K562 treated with DMSO at 1 percent for 12 hours (cell line): ENCODE measurements around the gene MSX2. TPM values are rescaled to one million over a fixed set of nuclear protein-coding genes. Genes with fewer than 3 reads are reported as not detected.

Experiments used
- total RNA-seq: library from RNA; unstranded; fragments of 300-600 nt; gene quantifications from 2 replicates; pipeline ENCODE4 v1.2.3, GENCODE V29; 2022; ENCODE audit not compliant: insufficient read depth

Gene MSX2
- not detected in 2 replicates for total RNA-seq

DNA sequence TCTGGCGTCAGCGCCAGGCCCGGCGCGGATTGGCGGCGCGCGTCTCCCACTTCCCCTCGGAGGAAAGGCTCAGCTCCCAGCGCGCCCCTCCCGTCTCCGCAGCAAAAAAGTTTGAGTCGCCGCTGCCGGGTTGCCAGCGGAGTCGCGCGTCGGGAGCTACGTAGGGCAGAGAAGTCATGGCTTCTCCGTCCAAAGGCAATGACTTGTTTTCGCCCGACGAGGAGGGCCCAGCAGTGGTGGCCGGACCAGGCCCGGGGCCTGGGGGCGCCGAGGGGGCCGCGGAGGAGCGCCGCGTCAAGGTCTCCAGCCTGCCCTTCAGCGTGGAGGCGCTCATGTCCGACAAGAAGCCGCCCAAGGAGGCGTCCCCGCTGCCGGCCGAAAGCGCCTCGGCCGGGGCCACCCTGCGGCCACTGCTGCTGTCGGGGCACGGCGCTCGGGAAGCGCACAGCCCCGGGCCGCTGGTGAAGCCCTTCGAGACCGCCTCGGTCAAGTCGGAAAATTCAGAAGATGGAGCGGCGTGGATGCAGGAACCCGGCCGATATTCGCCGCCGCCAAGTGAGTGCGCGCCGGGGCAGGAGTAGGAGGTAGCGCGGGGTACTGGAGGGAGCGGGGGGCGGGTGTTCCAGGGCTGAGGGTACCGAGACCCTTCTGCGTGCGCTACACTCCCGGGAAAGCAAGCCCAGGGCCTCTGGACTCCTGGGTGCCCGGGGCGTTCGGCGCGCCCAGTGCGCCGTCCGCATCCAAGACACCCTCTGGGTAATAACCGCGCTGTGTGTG, at the start of gene MSX2:
Gene MSX2, plus strand, starts transcription at position 99 of the 777 bp plus-strand sequence. Its CDS starts 78 bp downstream, at position 177.

